CD4-positive, alpha-beta T cell treated with Interferon gamma for 1 hour (primary cell): ENCODE data around the gene HGD.
"Not testable (repeated sequence)": the region's sequence is repeated elsewhere in the genome, so short reads cannot be mapped to it uniquely, and the experiment has no call there.

Experiments used
- DNase-seq: peaks from one replicate; pipeline ENCODE4 v3.0.0-alpha.2; 2020

The HGD gene

DNA sequence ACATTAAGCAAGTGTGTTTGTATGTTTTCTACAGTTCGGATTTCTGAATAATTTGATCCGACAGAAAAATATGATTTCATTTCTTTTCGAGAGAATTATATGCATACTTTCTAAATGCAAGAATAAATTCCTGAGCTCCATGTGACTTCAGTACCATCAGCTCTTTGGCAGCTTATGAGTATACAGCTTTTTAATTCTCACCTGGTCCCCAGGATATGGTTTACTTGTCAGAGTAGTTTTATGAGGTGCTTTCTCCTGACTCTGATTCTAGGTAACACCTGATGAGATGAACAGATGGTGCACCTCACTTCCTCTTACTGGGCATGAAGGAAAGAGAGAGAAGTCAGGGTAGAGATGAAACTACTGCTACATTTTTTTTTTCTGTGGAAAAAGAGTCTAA is 3.1 kb downstream of the HGD start:
- no peak for DNase-seq

DNA sequence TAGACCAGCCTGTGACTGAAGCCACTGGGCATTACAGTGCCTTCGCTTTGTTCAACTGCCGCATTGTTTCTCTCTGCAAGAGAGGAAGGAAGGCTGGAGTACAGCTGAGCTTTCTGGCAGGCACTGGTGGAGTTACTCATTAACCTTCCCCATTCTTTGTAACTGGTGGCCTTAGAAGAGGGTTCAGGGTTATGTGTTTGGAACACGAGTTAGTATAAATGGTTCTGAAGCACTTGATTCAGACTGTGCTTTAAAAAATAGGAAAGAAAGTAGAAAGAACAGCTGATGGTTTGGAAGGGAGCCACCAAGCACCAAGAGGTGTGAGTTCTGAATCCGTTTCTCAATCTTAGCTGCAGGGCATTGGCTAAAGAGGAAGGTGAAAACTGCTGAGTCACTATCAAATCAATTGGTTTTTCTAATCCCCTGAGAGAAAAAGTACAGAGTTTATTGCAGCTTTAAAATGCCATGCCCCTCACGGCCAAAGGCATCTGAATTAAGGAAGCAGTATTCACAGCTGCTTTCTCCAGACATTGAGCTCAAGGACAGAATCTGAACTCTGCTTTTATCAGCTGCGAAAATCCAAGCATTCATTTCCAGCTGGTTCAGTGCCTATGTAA is 3.6 kb downstream of the HGD start:
- no peak for DNase-seq

DNA sequence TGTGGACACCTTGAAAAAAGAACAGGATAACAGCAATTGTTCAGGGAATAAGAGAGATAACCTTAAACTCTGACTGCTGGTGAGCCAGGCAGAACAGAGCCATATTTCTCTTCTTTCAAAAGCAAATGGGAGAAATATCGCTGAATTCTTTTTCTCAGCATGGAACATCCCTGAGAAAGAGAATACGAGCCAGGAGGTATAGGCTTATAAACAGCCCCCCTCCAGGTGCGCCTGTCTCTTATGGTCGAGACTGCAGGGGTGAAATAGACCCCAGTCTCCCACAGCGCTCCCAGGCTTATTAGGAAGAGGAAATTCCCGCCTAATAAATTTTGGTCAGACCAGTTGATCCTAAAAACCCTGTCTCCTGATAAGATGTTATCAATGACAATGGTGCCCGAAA is 4.8 kb downstream of the HGD start:
- DNase-seq = not testable (repeated sequence)

DNA sequence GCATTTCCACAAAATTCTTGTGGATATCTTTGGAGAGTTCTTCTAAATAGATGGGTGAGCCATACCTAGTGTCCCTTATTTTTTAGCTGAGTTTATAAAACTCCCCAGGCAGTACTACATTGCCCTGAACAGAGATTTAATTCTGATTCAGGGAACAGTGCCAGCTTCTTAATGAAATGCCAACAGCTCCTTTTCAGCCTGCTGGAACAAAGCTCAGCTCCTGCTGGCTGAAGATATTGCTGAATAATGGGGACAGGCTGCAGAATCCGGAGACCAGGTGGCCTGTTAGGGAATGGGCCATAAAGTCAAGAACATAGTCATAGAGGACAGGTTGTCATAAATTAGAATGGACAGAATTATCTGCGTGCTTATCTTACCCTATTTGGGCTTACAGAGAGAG is 8.9 kb downstream of the HGD start:
- DNase-seq = no peak

DNA sequence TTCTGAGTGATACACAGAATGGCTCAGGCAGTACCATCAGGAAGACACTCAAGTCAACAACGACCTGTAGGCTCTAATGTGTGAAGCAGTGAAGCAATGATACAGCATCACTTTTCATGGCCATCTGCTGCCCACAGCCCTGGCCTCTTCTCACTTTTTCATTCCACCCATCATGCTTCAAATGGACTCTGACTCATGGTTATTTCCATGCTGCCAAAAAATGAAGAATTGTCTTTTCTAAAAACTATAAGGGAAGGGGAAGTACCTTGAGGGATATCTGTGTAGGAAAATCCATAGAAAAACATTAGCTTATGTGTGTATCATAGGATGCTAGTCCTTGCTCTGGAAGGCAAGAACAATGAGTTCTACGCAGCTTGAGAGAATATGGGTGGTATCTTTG is 11.5 kb downstream of the HGD start:
- DNase-seq = no peak

DNA sequence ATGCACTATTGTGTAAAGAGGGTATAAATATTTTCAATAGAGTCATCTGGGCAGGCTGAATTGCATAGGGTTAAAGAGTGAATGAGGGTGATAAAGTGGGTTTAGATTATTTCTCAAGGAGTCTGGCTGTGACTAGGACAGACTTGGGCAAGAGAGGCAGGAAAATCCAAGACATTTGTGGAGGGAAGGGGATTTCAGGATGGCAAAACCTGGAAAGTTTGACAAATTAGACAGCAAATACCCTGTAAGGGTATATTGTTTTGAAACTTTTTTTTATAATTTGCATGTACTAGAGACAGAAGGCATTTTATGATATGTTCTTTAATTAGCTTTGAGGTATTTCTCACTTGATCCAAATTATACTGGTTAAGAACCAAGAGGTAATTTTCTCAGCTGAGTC is 17.1 kb downstream of the HGD start:
- DNase-seq = no peak

DNA sequence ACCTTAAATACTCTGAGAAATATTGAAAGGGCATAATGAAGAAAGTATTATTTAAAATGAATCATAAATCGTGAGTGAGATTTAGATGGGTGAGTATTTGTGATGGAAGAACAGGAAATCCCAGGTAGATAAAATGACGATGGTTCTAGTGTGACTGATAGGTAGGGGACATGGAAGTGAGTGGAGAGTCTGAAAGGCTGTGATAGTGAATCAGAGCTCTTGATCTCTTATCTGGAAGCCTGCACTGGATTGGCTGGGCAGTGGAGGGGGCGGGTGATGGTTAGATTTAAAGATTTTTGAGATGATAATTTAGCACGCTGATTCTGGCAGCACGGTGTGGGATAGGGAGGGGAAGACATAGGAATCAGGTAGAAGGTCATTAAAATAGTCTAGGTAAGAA is 20.1 kb downstream of the HGD start:
- DNase-seq = no peak

DNA sequence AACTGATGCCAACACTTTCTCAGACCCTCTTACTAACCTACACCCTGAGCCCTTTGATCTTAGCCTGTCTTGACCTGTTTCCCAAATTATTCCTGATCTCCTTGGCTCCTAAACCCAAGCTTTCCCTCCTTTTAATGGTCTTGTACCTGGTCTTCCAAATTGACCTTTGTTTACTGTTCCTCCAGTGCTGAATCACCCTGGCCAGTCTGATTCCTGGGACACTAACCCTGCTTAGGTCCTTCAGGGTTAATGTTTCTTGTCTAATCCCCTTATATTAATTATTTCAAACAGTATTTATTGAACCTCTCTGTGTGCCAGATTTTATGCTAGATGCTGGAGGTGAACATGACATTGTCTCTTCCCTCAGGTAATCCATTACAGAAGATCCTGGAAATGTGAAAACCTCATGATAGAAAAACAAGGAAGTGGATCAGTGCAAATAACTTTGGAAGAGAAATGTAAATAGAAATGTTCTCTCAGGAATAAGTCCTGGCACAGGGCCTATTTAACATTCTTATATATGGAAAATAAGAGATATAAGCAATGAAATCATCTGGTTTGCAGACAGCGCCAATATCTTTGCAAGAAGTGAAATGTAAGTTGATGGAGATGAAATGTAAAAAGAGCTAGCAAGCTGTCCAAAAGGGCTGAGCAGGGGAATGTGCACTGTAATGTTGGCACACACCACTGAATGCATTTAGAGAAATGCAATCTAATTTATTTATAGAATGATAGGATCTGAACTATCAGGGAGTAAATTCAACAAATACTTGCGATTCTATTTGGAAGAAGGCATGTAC is 20.7 kb downstream of the HGD start:
- no peak for DNase-seq

DNA sequence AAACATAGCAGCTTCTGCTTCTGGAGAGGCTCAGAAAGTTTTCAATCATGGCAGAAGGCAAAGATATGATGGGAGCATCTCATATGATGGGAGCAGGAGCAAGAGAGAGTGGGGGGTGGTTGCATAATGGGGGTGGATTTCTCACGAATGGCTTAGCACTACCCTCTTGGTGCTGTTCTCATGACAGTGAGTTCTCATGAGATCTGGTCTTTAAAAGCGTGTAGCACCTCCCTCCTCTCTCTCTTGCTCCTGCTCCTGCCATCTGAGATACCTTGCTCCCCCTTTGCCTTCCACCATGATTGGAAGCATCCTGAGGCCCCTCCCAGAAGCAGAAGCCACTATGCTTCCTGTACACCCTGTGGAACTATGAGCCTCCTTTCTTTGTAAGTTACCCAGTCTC is 22.2 kb downstream of the HGD start:
- DNase-seq = no peak

DNA sequence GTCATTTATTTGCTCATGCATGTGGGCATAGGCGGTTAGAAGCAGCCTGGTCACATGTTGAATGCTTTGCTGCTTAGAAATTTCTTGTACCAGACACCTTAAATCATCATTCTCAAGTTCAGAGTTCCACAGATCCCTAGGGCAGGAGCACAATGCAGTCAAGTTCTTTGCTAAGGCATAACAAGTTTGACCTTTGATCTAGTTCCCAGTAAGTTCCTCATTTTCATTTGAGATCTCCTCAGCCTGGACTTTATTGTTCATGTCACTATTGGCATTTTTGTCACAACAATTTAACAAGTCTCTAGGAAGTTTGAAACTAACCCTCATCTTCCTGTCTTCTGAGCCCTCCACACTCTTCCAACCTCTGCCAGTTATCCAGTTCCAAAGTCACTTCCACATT is 22.8 kb downstream of the HGD start:
- DNase-seq = no peak

DNA sequence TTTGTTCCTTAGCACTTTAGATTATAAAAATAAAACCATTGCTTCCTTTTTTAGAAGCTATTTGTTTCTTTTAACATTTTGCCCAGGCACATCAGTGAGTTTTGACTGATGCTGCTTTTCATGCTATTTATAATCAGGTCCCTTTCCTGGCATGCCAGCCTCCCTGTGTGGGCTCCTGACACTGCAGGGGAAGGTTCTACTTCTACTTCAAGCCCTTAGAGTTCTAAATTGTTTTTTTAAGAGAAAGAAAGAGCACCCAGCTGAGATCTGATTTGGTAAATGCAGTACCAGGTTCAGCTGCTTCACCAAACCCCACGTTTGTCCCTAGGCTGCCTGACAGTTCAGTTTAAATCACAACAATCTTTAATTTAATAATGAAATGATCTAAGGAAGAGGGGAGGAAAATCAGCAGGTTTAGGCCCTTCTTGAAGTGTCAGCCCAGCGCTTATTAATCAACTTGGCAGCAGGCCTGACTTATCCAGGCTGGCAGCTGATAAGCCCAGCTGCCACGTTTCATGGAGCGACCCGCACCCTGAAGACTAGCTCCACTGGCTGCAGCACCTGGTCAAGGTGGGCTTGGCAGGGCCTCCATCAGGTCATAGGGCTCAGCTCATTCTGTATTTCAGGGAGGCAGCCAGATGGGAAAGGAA is 29.0 kb downstream of the HGD start:
- no peak for DNase-seq

DNA sequence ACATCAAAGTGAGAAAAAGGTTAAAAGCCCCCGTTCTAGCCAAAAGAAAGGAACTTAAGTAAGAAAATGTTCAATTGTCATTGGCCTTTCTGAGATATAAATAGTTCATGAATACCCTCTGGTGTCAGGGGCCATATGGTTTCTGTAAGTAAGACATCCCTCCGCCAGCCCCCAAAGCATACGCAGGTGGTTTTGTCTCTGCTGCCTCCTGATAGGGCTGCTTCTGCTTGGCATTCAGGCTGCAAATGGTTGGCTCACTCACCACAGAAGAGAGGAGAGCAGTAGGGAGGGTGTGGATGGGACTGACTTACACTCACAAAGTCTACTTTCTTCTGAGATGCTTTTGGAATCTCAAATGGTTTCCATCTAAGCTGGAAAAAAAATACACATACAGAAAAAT is 29.8 kb downstream of the HGD start:
- no peak for DNase-seq

DNA sequence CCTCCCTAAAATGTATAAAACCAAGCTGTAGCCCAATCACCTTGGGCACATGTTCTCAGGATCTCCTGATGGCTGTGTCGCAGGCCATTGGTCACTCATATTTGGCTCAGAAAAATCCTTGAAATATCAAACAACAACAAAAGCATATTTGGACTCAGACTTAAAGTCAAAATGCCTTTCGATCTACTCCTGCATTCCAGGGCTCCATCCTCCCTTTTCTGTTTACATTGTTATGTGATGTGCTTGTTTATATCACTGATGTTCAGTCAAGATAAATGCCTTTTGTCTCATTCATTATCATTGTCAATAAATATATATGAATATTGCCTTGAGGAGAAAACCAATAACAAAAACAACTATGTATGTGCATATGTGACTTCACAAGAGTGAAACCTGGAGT is 31.7 kb downstream of the HGD start:
- no peak for DNase-seq

DNA sequence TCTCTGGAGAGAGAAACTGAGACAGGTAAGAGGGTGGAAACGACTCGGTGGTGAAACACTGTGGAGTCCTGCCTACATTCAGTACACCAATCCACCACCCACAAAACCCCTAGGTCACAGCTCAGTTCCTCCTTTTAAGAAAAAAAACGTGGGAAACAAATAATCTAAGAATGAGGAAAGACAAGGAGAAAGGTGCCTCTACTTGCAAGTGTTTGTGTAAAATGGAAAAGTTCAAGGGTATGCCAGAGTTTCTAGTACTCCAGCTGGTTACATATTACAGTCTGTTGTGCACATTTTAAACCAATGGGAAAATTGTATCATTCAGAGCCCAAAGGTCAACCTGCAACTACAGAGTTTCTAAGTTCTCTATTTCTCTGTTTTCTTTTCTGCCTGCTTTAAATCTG is 32.2 kb downstream of the HGD start:
- no peak for DNase-seq

DNA sequence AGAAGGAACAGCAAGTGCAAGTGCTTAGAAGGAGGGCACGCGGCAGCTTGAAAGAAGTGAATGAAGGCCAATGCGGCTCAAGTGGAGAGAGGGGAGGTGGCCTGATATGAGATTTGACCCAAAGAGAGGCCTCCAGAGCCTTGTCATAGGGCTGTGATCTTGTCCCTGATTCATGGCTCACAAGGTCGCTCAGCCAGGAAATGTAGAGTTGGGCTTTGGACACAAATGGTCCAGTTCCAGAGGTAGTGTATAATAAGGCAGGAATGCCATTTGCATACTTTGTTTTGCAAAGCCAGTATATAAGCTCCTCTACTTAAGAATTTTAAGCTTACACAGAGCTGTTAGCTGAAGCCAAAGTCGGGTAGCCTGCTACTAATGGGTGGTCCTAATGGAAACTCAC is 33.7 kb downstream of the HGD start:
- no peak for DNase-seq

DNA sequence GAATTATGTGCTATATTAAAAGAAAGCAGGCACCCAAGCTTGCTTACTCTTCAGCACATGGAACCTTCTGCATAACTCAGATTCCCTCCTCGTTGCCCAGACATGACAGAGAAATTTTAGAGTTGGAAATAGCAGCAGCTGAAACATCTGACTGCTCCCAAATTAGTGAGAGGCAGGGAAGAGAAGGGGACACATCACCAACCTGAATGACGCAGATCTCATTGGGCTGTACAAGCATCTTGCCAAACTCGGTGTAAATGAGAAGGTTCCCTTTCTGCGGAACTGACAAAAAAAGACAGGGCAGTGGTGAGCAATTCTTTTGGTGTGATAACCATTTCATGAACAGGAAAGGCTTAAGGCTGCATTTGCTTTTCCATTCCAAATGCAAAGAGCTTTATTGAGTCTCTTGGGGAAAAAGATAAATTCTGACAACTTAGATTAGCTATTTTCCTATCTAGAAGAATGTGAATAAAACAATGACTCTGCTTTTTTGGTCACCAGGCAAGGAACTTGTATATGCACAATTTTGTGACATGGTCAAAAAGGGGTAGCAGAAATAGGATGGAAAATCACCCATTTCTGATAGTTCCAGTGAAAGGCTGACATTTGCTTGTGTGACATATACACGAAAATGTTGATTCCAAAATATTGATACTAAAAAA is 35.1 kb downstream of the HGD start:
- DNase-seq = no peak

DNA sequence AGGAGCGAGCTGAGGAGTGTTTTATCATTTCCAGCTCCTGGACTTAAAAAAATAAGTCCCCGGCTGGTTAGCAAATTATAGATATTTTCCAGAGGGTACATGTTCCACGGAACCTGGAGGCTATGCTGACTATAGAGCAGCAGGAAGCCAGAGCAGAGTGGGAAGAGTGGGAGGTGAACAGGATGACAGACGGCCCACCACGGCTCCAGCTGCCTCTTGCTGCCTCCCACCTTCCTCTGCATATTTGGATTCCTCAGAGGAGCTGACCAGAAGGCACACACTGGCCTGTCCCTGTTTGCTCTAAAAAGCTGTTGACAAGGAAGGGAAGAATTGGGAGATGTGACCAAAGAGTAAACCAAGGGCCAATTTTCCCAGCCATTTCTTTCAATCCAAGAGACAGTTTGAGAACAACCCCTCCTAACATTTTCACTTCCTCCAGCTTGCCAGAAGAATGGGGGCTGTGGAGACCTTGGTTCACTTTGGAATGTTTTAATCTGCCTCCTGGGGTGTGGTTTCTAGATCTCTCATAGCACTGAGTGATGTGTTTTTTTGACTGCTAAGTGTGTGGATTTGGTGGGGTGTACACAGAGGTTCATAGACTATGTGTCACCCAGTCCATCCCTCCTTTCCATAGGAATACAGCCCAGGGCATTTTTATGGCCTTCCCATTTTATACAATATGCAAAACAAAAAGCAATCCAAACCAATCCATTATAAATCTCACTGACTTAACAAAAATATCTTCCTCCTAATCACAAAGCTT is 36.8 kb downstream of the HGD start:
- DNase-seq = no peak

DNA sequence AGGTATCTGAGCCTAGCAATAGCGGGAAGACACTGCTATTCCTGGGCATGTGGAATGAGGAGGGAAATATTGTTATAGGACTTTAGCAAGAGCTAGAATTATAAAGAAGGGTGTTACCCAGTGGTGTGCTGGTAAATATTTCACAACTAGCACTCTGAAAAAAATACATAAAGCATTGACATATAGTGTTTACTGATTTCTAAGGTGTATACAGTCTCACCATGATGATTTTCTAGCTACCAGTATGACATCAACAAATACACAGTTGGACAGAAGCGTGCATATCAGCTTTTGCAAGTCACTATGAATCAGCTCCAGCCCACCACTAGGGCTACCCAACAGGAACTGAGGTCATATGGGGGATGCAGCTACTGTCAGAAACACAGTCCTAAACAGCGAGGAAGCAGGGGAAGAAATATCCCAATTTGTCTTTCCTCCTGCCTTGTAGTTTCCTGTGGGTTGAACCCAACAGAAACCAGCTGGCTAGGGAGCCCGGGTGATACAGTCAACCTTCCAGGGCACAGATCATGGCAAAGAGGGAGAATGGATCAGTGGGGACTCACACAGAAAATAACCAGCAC is 39.6 kb downstream of the HGD start:
- peak; percentile 2 for DNase-seq

DNA sequence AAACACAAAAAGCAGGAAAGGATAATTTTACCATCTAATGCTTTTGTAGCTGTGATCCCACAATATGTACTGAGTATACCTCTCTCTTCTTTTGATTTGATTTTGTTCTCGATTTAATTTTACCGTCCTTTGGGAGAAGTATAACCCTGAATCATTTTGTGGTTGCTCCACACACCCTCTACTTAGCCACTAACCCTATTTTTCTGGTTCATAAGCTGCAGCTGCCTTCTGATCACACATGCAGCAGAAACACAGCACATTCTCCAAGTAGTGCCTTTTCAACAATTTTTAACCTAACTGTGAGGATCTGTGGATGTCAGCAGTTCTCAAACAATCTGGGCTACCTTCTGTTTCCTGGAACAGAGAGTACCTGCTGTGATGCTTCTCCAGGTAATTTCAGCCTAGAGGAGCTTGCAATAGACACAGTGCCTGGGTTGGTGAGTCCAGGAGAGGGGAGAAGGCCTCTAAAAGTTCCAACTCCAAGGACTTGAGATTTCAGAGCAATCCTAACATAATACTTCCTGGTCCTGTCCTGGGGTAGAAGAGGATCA is 40.3 kb downstream of the HGD start:
- DNase-seq = no peak

DNA sequence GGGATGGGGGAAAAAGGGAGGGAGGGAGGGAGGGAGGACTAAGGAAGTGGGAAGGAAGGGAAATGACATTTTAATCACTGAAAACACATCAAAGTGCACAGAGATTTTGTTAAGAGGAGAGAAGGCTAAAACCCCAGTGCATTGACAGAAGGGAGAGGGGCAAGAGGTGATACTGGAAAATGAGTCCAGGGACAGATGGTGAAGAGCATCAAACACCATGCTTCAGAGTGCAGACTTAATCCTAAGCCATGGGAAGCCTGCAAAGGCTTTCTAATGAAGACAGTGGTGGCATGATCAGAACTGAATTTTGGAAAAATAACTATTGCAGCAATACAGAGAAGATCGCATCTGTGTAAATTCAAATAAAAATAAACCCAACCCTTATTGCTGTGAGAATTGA is 41.8 kb downstream of the HGD start:
- no peak for DNase-seq

DNA sequence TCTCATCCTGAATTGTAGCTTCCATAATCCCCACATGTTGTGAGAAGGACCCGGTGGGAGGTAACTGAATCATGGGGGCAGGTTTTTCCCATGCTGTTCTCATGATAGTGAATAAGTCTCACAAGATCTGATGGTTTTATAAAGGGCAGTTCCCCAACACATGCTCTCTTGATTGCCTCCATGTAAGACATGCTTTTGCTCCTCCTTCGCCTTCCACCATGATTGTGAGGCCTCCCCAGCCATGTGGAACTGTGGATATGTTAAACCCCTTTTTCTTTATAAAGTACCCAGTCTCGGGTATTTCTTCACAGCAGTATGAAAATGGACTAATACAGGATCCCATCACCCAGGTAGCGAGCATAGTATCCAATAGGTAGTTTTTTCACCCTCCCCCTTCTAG is 43.2 kb downstream of the HGD start:
- not testable (repeated sequence) for DNase-seq

DNA sequence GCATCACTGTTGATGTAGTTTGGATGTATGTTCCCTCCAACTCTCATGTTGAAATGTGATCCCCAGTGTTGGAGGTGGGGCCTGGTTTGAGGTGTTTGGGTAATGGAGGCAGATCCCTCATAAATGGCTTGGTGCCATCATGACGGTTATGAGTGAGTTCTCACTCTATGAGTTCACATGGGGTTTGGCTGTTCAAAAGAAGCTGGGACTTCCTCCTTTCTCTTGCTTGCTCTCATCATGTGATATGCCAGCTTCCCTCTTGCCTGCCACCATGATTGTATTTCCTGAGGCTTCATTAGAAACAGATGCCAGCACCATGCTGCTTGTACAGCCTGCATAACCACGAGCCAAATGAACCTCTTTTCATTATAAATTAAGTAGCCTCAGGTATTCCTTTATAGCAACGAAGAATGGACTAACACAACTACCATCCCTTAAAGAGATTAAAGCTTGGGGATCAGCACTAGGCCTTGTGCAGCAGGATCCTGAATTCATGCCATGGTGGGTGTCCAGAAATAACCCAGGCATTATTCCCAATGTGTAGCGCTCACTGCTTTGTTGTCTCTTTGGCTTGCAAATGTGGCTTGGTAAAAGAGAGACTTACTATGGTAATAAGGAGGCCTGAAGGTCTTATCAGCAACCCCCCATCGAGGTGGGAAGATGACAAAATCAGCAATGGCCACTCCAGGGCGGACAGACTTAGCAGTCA is 44.0 kb downstream of the HGD start:
- DNase-seq = no peak
